Measurements from ENCODE around the gene NF2. TPM values are rescaled to one million over a fixed set of nuclear protein-coding genes. Genes with fewer than 3 reads are reported as not detected.
"Not testable (repeated sequence)": the region's sequence is repeated elsewhere in the genome, so short reads cannot be mapped to it uniquely, and the experiment has no call there.

NF2 gene
- total RNA-seq, 1 experiment from 2014 or later, result 50.9 TPM

DNA sequence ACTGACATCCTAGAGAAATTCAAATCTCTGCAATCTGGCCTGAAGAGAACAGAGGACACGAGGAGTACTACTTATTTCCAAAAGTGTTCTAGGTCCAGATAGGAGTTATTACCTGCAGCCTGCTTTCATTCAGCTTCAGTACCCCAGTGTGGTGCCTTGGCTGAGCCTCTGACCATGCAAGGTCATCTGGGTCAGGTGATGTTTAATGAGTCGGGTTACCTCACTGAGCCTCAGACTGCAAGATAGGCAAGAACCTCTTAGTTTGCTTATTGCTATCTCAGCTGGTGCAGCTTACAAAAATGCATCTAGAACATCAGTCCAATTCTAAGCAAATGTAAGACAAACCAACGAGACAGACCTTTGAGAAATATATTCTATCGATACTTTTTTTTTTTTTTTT is 9.5 kb upstream of the NF2 start:
- no peak overlapping the region for H2BK12ac ChIP-seq (ENCODE audit: insufficient read length, low read depth, low read length)

DNA sequence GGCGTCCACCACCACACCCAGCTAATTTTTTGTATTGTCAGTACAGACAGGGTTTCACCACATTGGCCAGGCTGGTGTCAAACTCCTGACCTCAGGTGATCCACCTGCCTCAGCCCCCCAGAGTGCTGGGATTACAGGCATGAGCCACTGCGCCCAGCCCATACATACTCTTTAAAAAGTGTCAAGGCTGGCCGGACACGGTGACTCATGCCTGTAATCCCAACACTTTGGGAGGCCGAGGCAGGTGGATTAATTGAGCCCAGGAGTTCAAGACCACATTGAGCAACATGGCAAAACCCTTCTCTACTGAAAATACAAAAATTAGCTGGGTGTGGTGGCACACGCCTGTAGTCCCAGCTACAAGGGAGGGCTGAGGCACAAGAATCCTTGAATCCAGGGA is 9.0 kb upstream of the NF2 start:
- not testable (repeated sequence) for H3K4me1 Mint-ChIP-seq; H3T11ph ChIP-seq (ENCODE audit: low read length); H3K23ac ChIP-seq (ENCODE audit: insufficient read length, low read depth, low read length); H3K9me3 ChIP-seq (ENCODE audit: control insufficient read depth, low read depth, low read length); H3K4me3 Mint-ChIP-seq; H3K27me3 ChIP-seq (ENCODE audit: insufficient read depth, low read length); DNase-seq; H3K27me3 Mint-ChIP-seq (ENCODE audit: low read depth); H2BK12ac ChIP-seq (ENCODE audit: insufficient read length, low read depth, low read length); H3K9ac ChIP-seq (ENCODE audit: extremely low read depth, insufficient read length, low read length); H3K4me2 ChIP-seq (ENCODE audit: insufficient read depth, insufficient read length, low read length); H3K23me2 ChIP-seq (ENCODE audit: insufficient read length, low read depth, low read length, poor library complexity, severe bottlenecking); H2AK5ac ChIP-seq (ENCODE audit: insufficient read length, low read length); H3K27ac Mint-ChIP-seq; H3K4me1 ChIP-seq (ENCODE audit: insufficient read depth, low read length); H3K18ac ChIP-seq (ENCODE audit: insufficient read length, low read depth, low read length); H3K79me2 ChIP-seq (ENCODE audit: insufficient read depth, low read length); H2AFZ ChIP-seq (ENCODE audit: low read length); H3K27ac ChIP-seq (ENCODE audit: insufficient read length, low read depth, low read length); H3K14ac ChIP-seq (ENCODE audit: insufficient read depth, low read length); H4K8ac ChIP-seq (replicated peaks; ENCODE audit: insufficient read length, low read depth, low read length); H3K56ac ChIP-seq (ENCODE audit: insufficient read length, low read depth, low read length); H2BK5ac ChIP-seq (ENCODE audit: insufficient read length, low read length); H2BK20ac ChIP-seq (ENCODE audit: low read depth, low read length, poor library complexity, severe bottlenecking); H2BK15ac ChIP-seq (ENCODE audit: low read depth, low read length); H3K9me3 Mint-ChIP-seq; H2BK120ac ChIP-seq (ENCODE audit: low read depth, low read length, poor library complexity, severe bottlenecking); H4K5ac ChIP-seq (ENCODE audit: insufficient read length, low read depth, low read length); H4K20me1 ChIP-seq (ENCODE audit: control insufficient read depth, insufficient read depth, insufficient read length); H4K91ac ChIP-seq (ENCODE audit: insufficient read length, low read depth, low read length); H3K4ac ChIP-seq (ENCODE audit: low read depth, low read length); H3K79me1 ChIP-seq (ENCODE audit: insufficient read depth, low read depth, low read length, poor library complexity, severe bottlenecking); H3K36me3 Mint-ChIP-seq (ENCODE audit: insufficient read depth in 1 of 3, low read depth in 3 of 3)
- no CpG with 5 or more reads among the region's 6 CpGs for WGBS (ENCODE audit: extremely low coverage, insufficient read length, low lambda C conversion rate)

More for the DNA sequence above, 9.5 kb upstream of the NF2 start:
- H3K27ac ChIP-seq (ENCODE audit: insufficient read length, low read depth, low read length), result no peak overlapping the region
- no peak overlapping the region for H3K56ac ChIP-seq (ENCODE audit: insufficient read length, low read depth, low read length)
- no peaks in the 10 kb centered on the region for H3K9me3 ChIP-seq (ENCODE audit: control insufficient read depth, low read depth, low read length)
- no peak overlapping the region for H2AFZ ChIP-seq (ENCODE audit: low read length)
- H4K20me1 ChIP-seq (ENCODE audit: control insufficient read depth, insufficient read depth, insufficient read length), result no peaks in the 10 kb centered on the region
- H4K8ac ChIP-seq (replicated peaks; ENCODE audit: insufficient read length, low read depth, low read length), result no peak overlapping the region
- no peak for DNase-seq
- Mint-ChIP-seq H3K27me3 (ENCODE audit: low read depth) (0 out of 2 replicates have a peak, but pooled peaks cover 2% of the 10 kb centered on the region), H3K4me1 (0 out of 4 replicates have a peak, but pooled peaks cover 0 to 2% of the 10 kb centered on the region in 2 experiments), H3K9me3 (no peaks in the 10 kb centered on the region; a peak in 1 of 5 replicates), H3K36me3 (ENCODE audit: insufficient read depth in 1 of 3, low read depth in 3 of 3) (no peaks in the 10 kb centered on the region), H3K4me3 (no peak overlapping the region), H3K27ac (no peak overlapping the region)
- no peaks in the 10 kb centered on the region for H3K4me1 ChIP-seq (ENCODE audit: insufficient read depth, low read length)
- no peak overlapping the region for H3K9ac ChIP-seq (ENCODE audit: extremely low read depth, insufficient read length, low read length)
- H2BK15ac ChIP-seq (ENCODE audit: low read depth, low read length), result no peak overlapping the region
- no peak overlapping the region for H2BK20ac ChIP-seq (ENCODE audit: low read depth, low read length, poor library complexity, severe bottlenecking)
- TF ChIP-seq, protein P1, sequence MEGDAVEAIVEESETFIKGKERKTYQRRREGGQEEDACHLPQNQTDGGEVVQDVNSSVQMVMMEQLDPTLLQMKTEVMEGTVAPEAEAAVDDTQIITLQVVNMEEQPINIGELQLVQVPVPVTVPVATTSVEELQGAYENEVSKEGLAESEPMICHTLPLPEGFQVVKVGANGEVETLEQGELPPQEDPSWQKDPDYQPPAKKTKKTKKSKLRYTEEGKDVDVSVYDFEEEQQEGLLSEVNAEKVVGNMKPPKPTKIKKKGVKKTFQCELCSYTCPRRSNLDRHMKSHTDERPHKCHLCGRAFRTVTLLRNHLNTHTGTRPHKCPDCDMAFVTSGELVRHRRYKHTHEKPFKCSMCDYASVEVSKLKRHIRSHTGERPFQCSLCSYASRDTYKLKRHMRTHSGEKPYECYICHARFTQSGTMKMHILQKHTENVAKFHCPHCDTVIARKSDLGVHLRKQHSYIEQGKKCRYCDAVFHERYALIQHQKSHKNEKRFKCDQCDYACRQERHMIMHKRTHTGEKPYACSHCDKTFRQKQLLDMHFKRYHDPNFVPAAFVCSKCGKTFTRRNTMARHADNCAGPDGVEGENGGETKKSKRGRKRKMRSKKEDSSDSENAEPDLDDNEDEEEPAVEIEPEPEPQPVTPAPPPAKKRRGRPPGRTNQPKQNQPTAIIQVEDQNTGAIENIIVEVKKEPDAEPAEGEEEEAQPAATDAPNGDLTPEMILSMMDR (conservative IDR thresholded peaks at IDR 0.05), result no peak
- H2BK5ac ChIP-seq (ENCODE audit: insufficient read length, low read length), result no peak overlapping the region
- H2AK5ac ChIP-seq (ENCODE audit: insufficient read length, low read length), result no peak overlapping the region
- H3K4ac ChIP-seq (ENCODE audit: low read depth, low read length), result no peak overlapping the region
- H2BK120ac ChIP-seq (ENCODE audit: low read depth, low read length, poor library complexity, severe bottlenecking), result no peak overlapping the region
- H3K79me2 ChIP-seq (ENCODE audit: insufficient read depth, low read length), result no peaks in the 10 kb centered on the region
- H4K91ac ChIP-seq (ENCODE audit: insufficient read length, low read depth, low read length), result no peak overlapping the region
- H3K14ac ChIP-seq (ENCODE audit: insufficient read depth, low read length), result no peak overlapping the region
- no peak overlapping the region for H3T11ph ChIP-seq (ENCODE audit: low read length)
- no peaks in the 10 kb centered on the region for H3K27me3 ChIP-seq (ENCODE audit: insufficient read depth, low read length)
- H3K79me1 ChIP-seq (ENCODE audit: insufficient read depth, low read depth, low read length, poor library complexity, severe bottlenecking), result no peaks in the 10 kb centered on the region
- no peak overlapping the region for H3K23ac ChIP-seq (ENCODE audit: insufficient read length, low read depth, low read length)
- no peak overlapping the region for H4K5ac ChIP-seq (ENCODE audit: insufficient read length, low read depth, low read length)
- H3K4me2 ChIP-seq (ENCODE audit: insufficient read depth, insufficient read length, low read length), result no peak overlapping the region
- no CpG with 5 or more reads among the region's 4 CpGs for WGBS (ENCODE audit: extremely low coverage, insufficient read length, low lambda C conversion rate)
- H3K23me2 ChIP-seq (ENCODE audit: insufficient read length, low read depth, low read length, poor library complexity, severe bottlenecking), result no peaks in the 10 kb centered on the region
- H3K18ac ChIP-seq (ENCODE audit: insufficient read length, low read depth, low read length), result no peak overlapping the region

Data from H9 (cell line).